ENCODE measurements around the gene LILRA6.

Gene LILRA6

GRCh38 chr19:54209811-54210494 lies 32.6 kb downstream of the LILRA6 start:
- peaks cover 48% of the 10 kb centered on the region for H3K4me1 ChIP-seq (ENCODE audit: insufficient read depth, low read length, poor library complexity, severe bottlenecking)
- peak overlapping the region; percentile 53 for H3K4me2 ChIP-seq (ENCODE audit: low read depth, low read length, poor library complexity, severe bottlenecking)
- no peak for TF ChIP-seq CTCF (conservative IDR thresholded peaks at IDR 0.05; ENCODE audit: low read length)
- no peaks in the 10 kb centered on the region for H3K9me3 ChIP-seq (ENCODE audit: insufficient read depth, low read depth, low read length)
- H3K4me3 ChIP-seq (ENCODE audit: low read length, poor library complexity, severe bottlenecking), result peak overlapping the region; percentile 16
- no peaks in the 10 kb centered on the region for H3K9me2 ChIP-seq (replicated peaks; ENCODE audit: low read depth, low read length)
- H3K36me3 ChIP-seq (ENCODE audit: insufficient read depth, low read length), result peaks cover 41% of the 10 kb centered on the region; the same call in 1 of the 2 replicates
- H3F3A ChIP-seq (ENCODE audit: low read depth), result peaks cover 14% of the 10 kb centered on the region
- no peaks in the 10 kb centered on the region for H3K27me3 ChIP-seq (ENCODE audit: insufficient read depth, low read length, poor library complexity, severe bottlenecking)
- no peak overlapping the region for H2AFZ ChIP-seq (ENCODE audit: low read length)
- H3K9ac ChIP-seq (ENCODE audit: low read depth, low read length, poor library complexity, severe bottlenecking), result no peak overlapping the region
- H4K20me1 ChIP-seq (ENCODE audit: insufficient read depth, low read length, poor library complexity, severe bottlenecking), result peaks cover 63% of the 10 kb centered on the region
- H3K79me2 ChIP-seq (ENCODE audit: insufficient read depth, low read length), result peaks cover 65% of the 10 kb centered on the region

- peak overlapping the region; percentile 53 for H3K4me2 ChIP-seq (ENCODE audit: low read depth, low read length, poor library complexity, severe bottlenecking)
- H3K9ac ChIP-seq (ENCODE audit: low read depth, low read length, poor library complexity, severe bottlenecking), result no peak overlapping the region
- no peaks in the 10 kb centered on the region for H3K9me2 ChIP-seq (replicated peaks; ENCODE audit: low read depth, low read length)
- H3K4me1 ChIP-seq (ENCODE audit: insufficient read depth, low read length, poor library complexity, severe bottlenecking), result peaks cover 55% of the 10 kb centered on the region
- H3K9me3 ChIP-seq (ENCODE audit: insufficient read depth, low read depth, low read length), result no peaks in the 10 kb centered on the region
- no peaks in the 10 kb centered on the region for H3K27me3 ChIP-seq (ENCODE audit: insufficient read depth, low read length, poor library complexity, severe bottlenecking)
- no peak overlapping the region for H2AFZ ChIP-seq (ENCODE audit: low read length)
- H4K20me1 ChIP-seq (ENCODE audit: insufficient read depth, low read length, poor library complexity, severe bottlenecking), result peaks cover 71% of the 10 kb centered on the region
- H3K79me2 ChIP-seq (ENCODE audit: insufficient read depth, low read length), result peaks cover 73% of the 10 kb centered on the region
- peaks cover 14% of the 10 kb centered on the region for H3F3A ChIP-seq (ENCODE audit: low read depth)
- H3K36me3 ChIP-seq (ENCODE audit: insufficient read depth, low read length), result peaks cover 48% of the 10 kb centered on the region
- H3K4me3 ChIP-seq (ENCODE audit: low read length, poor library complexity, severe bottlenecking), result peak overlapping the region; percentile 16
- no peak for TF ChIP-seq EZH2phosphoT487 (IDR thresholded peaks at IDR 0.05; ENCODE audit: borderline replicate concordance)
- TF ChIP-seq CTCF (conservative IDR thresholded peaks at IDR 0.05; ENCODE audit: low read length), result no peak
These were observed 33.4 kb downstream of the LILRA6 start for GRCh38 chr19:54209058-54209810.

GRCh38 chr19:54208784-54209057 lies 33.9 kb downstream of the LILRA6 start:
- no peaks in the 10 kb centered on the region for H3K9me2 ChIP-seq (replicated peaks; ENCODE audit: low read depth, low read length)
- H3K4me3 ChIP-seq (ENCODE audit: low read length, poor library complexity, severe bottlenecking), result no peak overlapping the region
- peaks cover 76% of the 10 kb centered on the region for H4K20me1 ChIP-seq (ENCODE audit: insufficient read depth, low read length, poor library complexity, severe bottlenecking)
- H3F3A ChIP-seq (ENCODE audit: low read depth), result peaks cover 14% of the 10 kb centered on the region
- H2AFZ ChIP-seq (ENCODE audit: low read length), result no peak overlapping the region
- no peaks in the 10 kb centered on the region for H3K27me3 ChIP-seq (ENCODE audit: insufficient read depth, low read length, poor library complexity, severe bottlenecking)
- H3K9me3 ChIP-seq (ENCODE audit: insufficient read depth, low read depth, low read length), result no peaks in the 10 kb centered on the region
- no peak overlapping the region for H3K9ac ChIP-seq (ENCODE audit: low read depth, low read length, poor library complexity, severe bottlenecking)
- peak overlapping the region; percentile 16 for H3K4me2 ChIP-seq (ENCODE audit: low read depth, low read length, poor library complexity, severe bottlenecking)
- peaks cover 78% of the 10 kb centered on the region for H3K79me2 ChIP-seq (ENCODE audit: insufficient read depth, low read length)
- no peak for TF ChIP-seq CTCF (conservative IDR thresholded peaks at IDR 0.05; ENCODE audit: low read length)
- TF ChIP-seq EZH2phosphoT487 (IDR thresholded peaks at IDR 0.05; ENCODE audit: borderline replicate concordance), result no peak
- H3K4me1 ChIP-seq (ENCODE audit: insufficient read depth, low read length, poor library complexity, severe bottlenecking), result peaks cover 55% of the 10 kb centered on the region
- H3K36me3 ChIP-seq (ENCODE audit: insufficient read depth, low read length), result peaks cover 53% of the 10 kb centered on the region
